Testis (tissue), 3 donors: ENCODE measurements around the gene HELZ. TPM values are rescaled to one million over a fixed set of nuclear protein-coding genes. Genes with fewer than 3 reads are reported as not detected.

Experiments used
- DNase-seq: peaks from one replicate; pipeline ENCODE4 v3.0.0-alpha.2; 2019
- H3K27ac ChIP-seq, 2 donors: fragments of 200-600 bp; sonication (generic); one replicate each; pipeline ENCODE4 v1.5.1; 2019
- H3K27me3 ChIP-seq: fragments of 200-600 bp; sonication (generic); one replicate; pipeline ENCODE4 v1.5.1; 2019
- H3K36me3 ChIP-seq: fragments of 200-600 bp; sonication (generic); one replicate; pipeline ENCODE4 v1.5.1; 2017; ENCODE audit warnings: low read depth; ENCODE audit errors: missing control alignments
- H3K4me1 ChIP-seq: fragments of 200-600 bp; sonication (generic); one replicate; pipeline ENCODE4 v1.5.1; 2019
- H3K4me3 ChIP-seq, 2 donors: fragments of 200-600 bp; sonication (generic); one replicate each; pipeline ENCODE4 v1.5.1; 2017 to 2019
- H3K9me3 ChIP-seq: fragments of 200-600 bp; sonication (generic); one replicate; pipeline ENCODE4 v1.5.1; 2017
- POLR2A ChIP-seq: fragments of 450-650 bp; IDR thresholded peaks from one replicate; pipeline ENCODE4 v1.6.1; 2017; ENCODE audit warnings: antibody characterized with exemption, mild to moderate bottlenecking, moderate library complexity
- WGBS, 2 donors: methylation state at CpG; one replicate each; pipeline ENCODE4 v1.1.5; 2018; 5-methylcytosine and 5-hydroxymethylcytosine counted together
- intact Hi-C: fragments of 100-400 bp; cut with DNase I; formaldehyde crosslinking; loops from one replicate; pipeline ENCODE4 v1.15.1; 2023; ENCODE audit warnings: low total_unique reads
- polyA plus RNA-seq: library from polyadenylated mRNA; stranded (reverse); fragments of 350-450 nt; fragmentation: Illumina TruSeq; extraction: RNeasy Lipid Tissue Mini Kit (QIAGEN cat#74804); gene quantifications from one replicate; pipeline ENCODE4 v1.2.3, GENCODE V29; 2014; ENCODE audit warnings: low read depth, low replicate concordance; ENCODE audit not compliant: insufficient read depth
- total RNA-seq, 2 donors: library from RNA; depleted of rRNA; stranded (reverse); fragments of >200 nt; gene quantifications; one replicate each; pipeline ENCODE4 v1.2.3, GENCODE V29; 2016
- TF ChIP-seq, protein P1 (sequence below), 3 experiments: fragments of 450-650 bp in 2 of 3; fragments of 200-600 bp in 1 of 3; sonication (generic) in 1 of 3; IDR thresholded peaks; one replicate each; pipeline ENCODE4 v1.5.1; 2016 to 2019; ENCODE audit warnings: antibody characterized with exemption in 3 of 3, mild to moderate bottlenecking in 2 of 3, moderate library complexity in 1 of 3

HELZ gene
- total and polyA plus RNA-seq, 3 donors from 2014 or later = 26.2 to 154 (median 142) TPM

DNA sequence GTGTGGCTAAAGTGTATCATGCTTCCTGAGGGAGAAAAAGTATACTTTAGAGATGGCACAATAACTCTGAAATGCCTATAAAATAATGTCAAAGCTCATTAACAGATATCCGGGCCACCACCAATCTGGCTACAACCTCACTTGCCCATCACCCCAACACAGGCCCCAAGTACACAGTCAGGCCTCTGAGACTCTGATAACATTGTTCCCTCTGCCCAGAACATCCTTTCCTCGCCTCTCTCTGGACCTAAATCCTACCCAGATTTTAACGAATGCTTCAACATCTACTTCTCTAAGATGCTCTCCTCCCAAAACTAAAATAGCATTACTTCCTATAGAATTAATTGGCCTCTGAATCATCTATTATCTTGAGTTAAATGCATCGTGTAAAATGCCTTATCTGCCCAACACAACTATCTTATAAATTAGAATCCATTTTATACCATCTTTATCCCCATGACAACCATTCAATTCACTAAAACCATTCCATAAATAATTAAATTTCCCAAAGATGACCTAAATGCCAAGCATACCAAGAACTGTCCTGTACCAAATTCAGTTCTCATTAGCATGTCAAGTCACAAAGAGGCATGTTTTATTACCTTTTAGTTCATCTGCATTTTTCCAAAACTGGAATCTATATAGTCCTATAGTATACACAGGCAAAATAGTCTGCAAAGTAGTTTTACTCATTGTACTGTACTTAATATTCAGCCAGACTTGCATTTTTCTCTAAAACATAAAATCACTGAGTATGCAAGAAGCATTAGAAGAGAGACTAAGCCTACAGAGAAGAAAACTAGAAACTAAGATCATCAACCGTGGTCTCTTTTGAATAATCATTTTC is 15.7 kb downstream of the HELZ start:
- TF ChIP-seq, protein P1, sequence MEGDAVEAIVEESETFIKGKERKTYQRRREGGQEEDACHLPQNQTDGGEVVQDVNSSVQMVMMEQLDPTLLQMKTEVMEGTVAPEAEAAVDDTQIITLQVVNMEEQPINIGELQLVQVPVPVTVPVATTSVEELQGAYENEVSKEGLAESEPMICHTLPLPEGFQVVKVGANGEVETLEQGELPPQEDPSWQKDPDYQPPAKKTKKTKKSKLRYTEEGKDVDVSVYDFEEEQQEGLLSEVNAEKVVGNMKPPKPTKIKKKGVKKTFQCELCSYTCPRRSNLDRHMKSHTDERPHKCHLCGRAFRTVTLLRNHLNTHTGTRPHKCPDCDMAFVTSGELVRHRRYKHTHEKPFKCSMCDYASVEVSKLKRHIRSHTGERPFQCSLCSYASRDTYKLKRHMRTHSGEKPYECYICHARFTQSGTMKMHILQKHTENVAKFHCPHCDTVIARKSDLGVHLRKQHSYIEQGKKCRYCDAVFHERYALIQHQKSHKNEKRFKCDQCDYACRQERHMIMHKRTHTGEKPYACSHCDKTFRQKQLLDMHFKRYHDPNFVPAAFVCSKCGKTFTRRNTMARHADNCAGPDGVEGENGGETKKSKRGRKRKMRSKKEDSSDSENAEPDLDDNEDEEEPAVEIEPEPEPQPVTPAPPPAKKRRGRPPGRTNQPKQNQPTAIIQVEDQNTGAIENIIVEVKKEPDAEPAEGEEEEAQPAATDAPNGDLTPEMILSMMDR (IDR thresholded peaks at IDR 0.05) = no peak
- TF ChIP-seq POLR2A = no peak
- Histone ChIP-seq H3K9me3 (no peaks in the 10 kb centered on the region), H3K4me1 (no peaks in the 10 kb centered on the region), H3K27ac (no peak overlapping the region), H3K4me3 (no peak overlapping the region), H3K27me3 (no peaks in the 10 kb centered on the region), H3K36me3 (no peaks in the 10 kb centered on the region)
- no peak for DNase-seq
- 64 to 75% methylated on average over 5 of the region's 5 CpGs for WGBS, 2 donors
- intact Hi-C loops = no loop called here

DNA sequence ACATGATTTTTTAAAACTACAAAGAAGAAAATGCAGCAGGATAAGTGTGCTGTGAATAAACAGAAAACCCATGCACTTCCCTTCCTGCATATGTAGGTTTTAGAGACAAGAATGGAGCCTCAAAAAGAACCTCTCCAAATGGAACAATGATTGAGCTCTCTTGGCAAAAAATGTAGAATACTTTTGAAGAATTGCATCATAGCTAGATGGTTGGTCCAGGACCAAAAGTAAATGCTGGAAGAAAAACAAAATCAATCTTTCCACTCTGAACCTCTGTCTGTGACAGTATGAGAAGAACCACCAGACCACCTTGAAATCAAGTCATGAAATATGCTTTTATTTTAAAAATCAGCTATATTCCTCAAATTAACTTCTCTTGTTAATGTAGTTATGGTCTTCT is 17.5 kb downstream of the HELZ start:
- Histone ChIP-seq H3K27ac (no peak overlapping the region), H3K9me3 (no peaks in the 10 kb centered on the region), H3K27me3 (no peaks in the 10 kb centered on the region), H3K4me1 (no peaks in the 10 kb centered on the region), H3K36me3 (no peaks in the 10 kb centered on the region), H3K4me3 (no peak overlapping the region)
- DNase-seq = no peak
- intact Hi-C loops = no loop called here
- TF ChIP-seq, protein P1 (IDR thresholded peaks at IDR 0.05) = no peak
- TF ChIP-seq POLR2A = no peak

DNA sequence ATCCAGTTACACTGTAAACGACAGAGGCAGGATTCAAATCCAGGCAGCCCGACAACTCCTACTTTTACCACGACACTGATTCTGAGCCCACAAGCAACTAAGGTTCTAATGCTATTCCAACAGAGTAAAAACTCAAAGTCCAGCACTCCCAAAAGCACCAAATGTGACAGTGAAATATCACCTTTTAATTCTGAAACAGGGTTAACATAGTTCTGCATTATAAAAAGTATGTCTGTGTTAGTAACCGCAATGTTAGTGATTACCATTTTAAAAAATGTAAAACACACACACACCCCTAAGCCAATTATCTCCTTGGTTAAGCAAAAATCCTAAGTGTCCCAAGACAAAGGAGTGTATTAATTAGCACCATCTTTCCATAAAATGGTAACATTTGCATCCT is 19.7 kb downstream of the HELZ start:
- Histone ChIP-seq H3K4me1 (peaks cover 6% of the 10 kb centered on the region), H3K27ac (no peak overlapping the region), H3K27me3 (no peaks in the 10 kb centered on the region), H3K36me3 (no peaks in the 10 kb centered on the region), H3K9me3 (no peaks in the 10 kb centered on the region), H3K4me3 (no peak overlapping the region)
- intact Hi-C loops = no loop called here
- DNase-seq = no peak
- no peak for TF ChIP-seq POLR2A
- TF ChIP-seq, protein P1 (IDR thresholded peaks at IDR 0.05) = no peak
- WGBS, 2 donors = 81 to 82% methylated on average over 4 of the region's 4 CpGs

DNA sequence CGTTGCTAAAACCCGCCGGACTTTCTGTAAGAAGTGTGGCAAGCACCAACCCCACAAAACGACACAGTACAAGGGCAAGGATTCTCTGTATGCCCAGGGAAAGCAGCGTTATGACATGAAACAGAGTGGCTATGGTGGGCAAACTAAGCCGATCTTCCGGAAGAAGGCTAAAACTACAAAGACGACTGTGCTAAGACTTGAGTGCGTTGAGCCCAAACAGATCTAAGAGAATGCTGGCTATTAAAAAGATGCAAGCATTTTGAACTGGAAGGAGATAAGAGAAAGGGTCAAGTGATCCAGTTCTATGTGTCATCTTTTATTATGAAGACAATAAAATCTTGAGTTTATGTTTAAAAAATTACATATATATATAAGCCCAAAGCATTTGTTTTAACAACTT is 20.3 kb downstream of the HELZ start:
- Histone ChIP-seq H3K27me3 (no peaks in the 10 kb centered on the region), H3K9me3 (no peaks in the 10 kb centered on the region), H3K27ac (no peak overlapping the region), H3K4me1 (peaks cover 6% of the 10 kb centered on the region), H3K36me3 (no peaks in the 10 kb centered on the region), H3K4me3 (no peak overlapping the region)
- WGBS, 2 donors = 66 to 79% methylated on average over 9 of the region's 9 CpGs
- intact Hi-C loops = no loop called here
- no peak for DNase-seq
- TF ChIP-seq, protein P1 (IDR thresholded peaks at IDR 0.05) = no peak
- TF ChIP-seq POLR2A = no peak

DNA sequence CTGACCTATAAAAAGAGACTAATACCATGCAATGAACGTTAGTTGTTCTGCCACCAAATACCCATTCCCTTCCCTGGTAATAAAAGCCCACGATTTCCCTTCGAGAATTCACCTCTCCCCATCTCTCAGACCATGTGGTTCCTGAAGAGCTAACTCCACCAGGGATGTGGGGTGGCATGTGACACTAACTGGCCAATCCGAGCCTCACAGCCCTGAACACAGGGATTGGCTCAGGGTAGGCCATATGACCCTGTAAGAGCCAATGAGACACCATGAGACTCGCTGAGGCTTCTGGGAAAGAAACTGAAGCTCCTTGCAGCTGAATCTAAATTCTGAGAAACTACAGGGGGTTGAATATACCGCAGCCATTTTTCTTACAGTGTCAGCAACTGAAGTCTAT is 21.1 kb downstream of the HELZ start:
- TF ChIP-seq POLR2A = no peak
- TF ChIP-seq, protein P1 (IDR thresholded peaks at IDR 0.05) = no peak
- peak overlapping the region in 1 of 2 donors; percentile 6 for H3K4me3 ChIP-seq
- no peaks in the 10 kb centered on the region for H3K9me3 ChIP-seq
- H3K36me3 ChIP-seq = no peaks in the 10 kb centered on the region
- no peak overlapping the region for H3K27ac ChIP-seq
- H3K4me1 ChIP-seq = peaks cover 6% of the 10 kb centered on the region
- DNase-seq = peak; percentile 78
- intact Hi-C loops = no loop called here
- no peaks in the 10 kb centered on the region for H3K27me3 ChIP-seq
- 75 to 80% methylated on average over 5 to 6 of the region's 6 CpGs for WGBS, 2 donors
